Measurements from ENCODE around the gene MIGA2. TPM values are rescaled to one million over a fixed set of nuclear protein-coding genes. Genes with fewer than 3 reads are reported as not detected.

MIGA2 gene
- total RNA-seq, 2 experiments from 2014 or later: 34.6 to 35.8 TPM

DNA sequence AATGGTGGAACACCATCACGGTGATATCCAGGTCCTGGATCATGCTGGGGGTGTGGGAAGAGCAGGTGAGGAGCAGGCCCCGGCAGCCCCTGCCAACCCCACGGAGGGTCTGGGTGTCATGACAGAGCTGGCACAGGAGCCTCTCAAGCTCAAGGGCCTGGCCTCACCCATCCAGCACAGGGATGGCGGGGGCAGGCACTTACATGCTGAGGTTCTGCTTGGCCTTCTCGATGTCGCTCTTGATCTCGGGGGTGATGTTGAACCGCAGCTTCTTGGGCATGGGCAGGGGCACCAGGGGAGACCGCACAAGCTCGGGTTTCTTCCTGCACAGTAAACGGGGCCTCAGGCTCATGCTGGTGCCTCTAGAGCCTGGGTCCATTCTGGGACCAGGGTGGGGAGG is 61.9 kb downstream of the MIGA2 start:
- intact Hi-C loops (cut with micrococcal nuclease): no loop called here
- Mint-ChIP-seq H3K27me3 (no peaks in the 10 kb centered on the region), H3K4me3 (no peak overlapping the region), H3K36me3 (ENCODE audit: low read depth) (no peaks in the 10 kb centered on the region), H3K27ac (no peak overlapping the region), H3K4me1 (ENCODE audit: low read depth) (no peaks in the 10 kb centered on the region), H3K9me3 (no peaks in the 10 kb centered on the region)
- ChIA-PET CTCF (interaction anchor here (0.8 kb wide), 1 partner anchor 11 kb away, joined by 3 read pairs; no protein-coding TSS in a partner anchor), POLR2A (interaction anchor here (1.2 to 1.8 kb wide), 2 partner anchors 10 to 15 kb away, joined by 4 to 6 read pairs; no protein-coding TSS in a partner anchor)
- TF ChIP-seq, protein P1, sequence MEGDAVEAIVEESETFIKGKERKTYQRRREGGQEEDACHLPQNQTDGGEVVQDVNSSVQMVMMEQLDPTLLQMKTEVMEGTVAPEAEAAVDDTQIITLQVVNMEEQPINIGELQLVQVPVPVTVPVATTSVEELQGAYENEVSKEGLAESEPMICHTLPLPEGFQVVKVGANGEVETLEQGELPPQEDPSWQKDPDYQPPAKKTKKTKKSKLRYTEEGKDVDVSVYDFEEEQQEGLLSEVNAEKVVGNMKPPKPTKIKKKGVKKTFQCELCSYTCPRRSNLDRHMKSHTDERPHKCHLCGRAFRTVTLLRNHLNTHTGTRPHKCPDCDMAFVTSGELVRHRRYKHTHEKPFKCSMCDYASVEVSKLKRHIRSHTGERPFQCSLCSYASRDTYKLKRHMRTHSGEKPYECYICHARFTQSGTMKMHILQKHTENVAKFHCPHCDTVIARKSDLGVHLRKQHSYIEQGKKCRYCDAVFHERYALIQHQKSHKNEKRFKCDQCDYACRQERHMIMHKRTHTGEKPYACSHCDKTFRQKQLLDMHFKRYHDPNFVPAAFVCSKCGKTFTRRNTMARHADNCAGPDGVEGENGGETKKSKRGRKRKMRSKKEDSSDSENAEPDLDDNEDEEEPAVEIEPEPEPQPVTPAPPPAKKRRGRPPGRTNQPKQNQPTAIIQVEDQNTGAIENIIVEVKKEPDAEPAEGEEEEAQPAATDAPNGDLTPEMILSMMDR (IDR thresholded peaks at IDR 0.05): no peak
- no peak for ATAC-seq
- no peak for DNase-seq

DNA sequence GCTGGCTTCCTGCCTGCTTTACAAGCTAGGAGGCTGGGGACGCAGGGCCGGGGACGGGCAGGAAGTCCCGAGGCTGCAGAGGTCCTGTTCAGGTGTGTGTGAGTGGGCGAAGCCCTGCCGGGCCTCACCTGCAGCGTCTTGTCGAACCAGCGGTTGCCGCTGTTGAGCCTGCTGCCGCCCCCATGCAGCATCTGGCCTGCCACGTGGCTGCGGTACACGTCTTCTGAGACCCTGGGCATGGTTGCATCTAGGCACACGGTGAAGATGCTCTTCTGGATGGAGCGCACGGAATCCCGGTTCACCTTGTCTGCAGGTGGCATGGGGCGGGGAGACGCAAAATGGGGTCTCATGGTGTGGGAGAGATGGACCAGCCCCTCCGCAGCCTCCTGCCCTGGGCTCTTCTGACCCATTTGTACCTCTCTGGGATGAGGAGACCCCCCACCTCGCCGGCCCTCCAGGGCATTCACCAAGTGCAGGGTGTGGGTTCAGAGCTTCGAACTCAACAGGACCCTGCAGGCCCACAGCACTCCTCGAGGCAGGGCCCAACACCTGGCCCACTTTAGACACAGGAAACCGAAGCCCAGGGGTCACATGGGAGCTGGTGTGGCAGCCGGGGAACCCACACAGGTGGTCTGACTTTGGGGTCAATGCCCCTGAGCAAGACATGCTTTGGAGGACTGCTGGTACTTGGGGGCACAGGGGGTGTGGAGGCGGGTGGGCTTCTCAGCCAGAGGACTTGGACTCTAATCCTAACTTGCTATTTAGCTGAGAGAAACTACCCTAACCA is 64.2 kb downstream of the MIGA2 start:
- intact Hi-C loops (cut with micrococcal nuclease): no loop called here
- no peak for ATAC-seq

DNA sequence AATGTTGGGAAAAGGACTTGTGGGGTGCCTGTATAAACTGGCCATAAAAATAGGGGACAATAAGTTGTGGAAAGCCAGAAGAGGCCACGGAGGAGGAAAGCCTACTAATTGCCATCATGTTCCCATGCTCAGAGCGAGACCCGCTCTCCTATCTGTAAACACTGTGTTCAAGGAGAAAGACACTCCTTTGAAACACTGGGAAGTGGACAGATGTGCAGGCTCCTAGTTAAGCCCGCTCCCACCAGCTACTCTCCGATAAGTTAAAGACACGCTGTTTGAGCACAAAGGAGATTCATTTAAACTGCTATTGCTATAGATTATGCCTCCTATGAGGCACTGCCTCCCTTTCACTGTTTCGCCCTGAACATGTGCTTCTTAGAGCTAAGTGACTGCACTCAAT is 64.9 kb downstream of the MIGA2 start:
- Mint-ChIP-seq H3K27ac (no peak overlapping the region), H3K9me3 (no peaks in the 10 kb centered on the region), H3K36me3 (ENCODE audit: low read depth) (no peaks in the 10 kb centered on the region), H3K27me3 (no peaks in the 10 kb centered on the region), H3K4me3 (no peak overlapping the region), H3K4me1 (ENCODE audit: low read depth) (no peaks in the 10 kb centered on the region)
- TF ChIP-seq, protein P1 (IDR thresholded peaks at IDR 0.05): no peak
- ATAC-seq (no peak), DNase-seq (no peak)
- intact Hi-C loops (cut with micrococcal nuclease): no loop called here
- POLR2A ChIA-PET: no interaction called here
- CTCF ChIA-PET: no interaction called here

More for the DNA sequence above, 64.2 kb downstream of the MIGA2 start:
- DNase-seq: no peak
- ChIA-PET CTCF (no interaction called here), POLR2A (no interaction called here)
- no peaks in the 10 kb centered on the region for H3K9me3 Mint-ChIP-seq
- TF ChIP-seq, protein P1 (IDR thresholded peaks at IDR 0.05): no peak
- H3K4me3 Mint-ChIP-seq: no peak overlapping the region
- H3K27ac Mint-ChIP-seq: no peak overlapping the region
- H3K27me3 Mint-ChIP-seq: no peaks in the 10 kb centered on the region
- no peaks in the 10 kb centered on the region for H3K36me3 Mint-ChIP-seq (ENCODE audit: low read depth)
- no peaks in the 10 kb centered on the region for H3K4me1 Mint-ChIP-seq (ENCODE audit: low read depth)

DNA sequence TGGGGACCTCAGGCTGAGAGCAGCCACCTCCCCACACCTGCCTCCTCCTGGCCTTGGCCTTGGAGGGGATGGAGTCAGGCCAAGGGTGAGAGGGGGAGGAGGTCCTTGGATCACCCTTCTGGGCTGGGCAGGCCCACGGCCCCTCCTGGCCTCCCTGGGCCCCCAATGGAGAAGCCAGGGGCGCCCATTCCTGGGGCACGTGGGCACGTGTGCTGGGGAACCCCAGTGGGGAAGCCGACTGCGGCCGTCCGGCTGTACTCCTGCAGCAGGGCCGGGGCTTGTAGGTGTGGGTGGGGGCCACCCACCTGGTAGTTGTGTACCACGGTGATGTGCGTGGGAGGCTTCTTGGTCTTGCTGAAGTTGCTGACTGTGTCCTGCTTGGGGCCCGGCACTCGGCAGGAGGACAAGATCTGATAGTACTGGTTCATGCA is 65.7 kb downstream of the MIGA2 start:
- intact Hi-C loops (cut with micrococcal nuclease): no loop called here
- Mint-ChIP-seq H3K27ac (no peak overlapping the region), H3K9me3 (no peaks in the 10 kb centered on the region), H3K27me3 (no peaks in the 10 kb centered on the region), H3K4me1 (ENCODE audit: low read depth) (no peaks in the 10 kb centered on the region), H3K4me3 (no peak overlapping the region), H3K36me3 (ENCODE audit: low read depth) (no peaks in the 10 kb centered on the region)
- TF ChIP-seq, protein P1 (IDR thresholded peaks at IDR 0.05): no peak
- no peak for DNase-seq
- ATAC-seq: no peak
- POLR2A ChIA-PET: no interaction called here
- CTCF ChIA-PET: interaction anchor here (1.0 kb wide), 1 partner anchor 29 kb away, joined by 3 read pairs; no protein-coding TSS in a partner anchor
